Mesenchymal stem cell (in vitro differentiated cells and primary cell): ENCODE data around the gene TLE5.

Experiments
- DNase-seq: peaks from one replicate; pipeline ENCODE4 v3.0.0-alpha.2; 2013
- H2AFZ ChIP-seq: one replicate; pipeline ENCODE4 v1.6.1; 2013; ENCODE audit warnings: low read depth, mild to moderate bottlenecking, control low read depth, inconsistent platforms, low read length, moderate library complexity
- H2AK5ac ChIP-seq: 2 replicates; pipeline ENCODE4 v1.6.1; 2013; ENCODE audit warnings: low read length, moderate library complexity, mild to moderate bottlenecking, inconsistent platforms; ENCODE audit not compliant: severe bottlenecking
- H2BK120ac ChIP-seq: one replicate; pipeline ENCODE4 v1.6.1; 2013; ENCODE audit warnings: low read depth, mild to moderate bottlenecking, inconsistent platforms, low read length, moderate library complexity
- H2BK12ac ChIP-seq, 2 experiments: one replicate each; pipeline ENCODE4 v1.6.1; 2013; ENCODE audit warnings: inconsistent platforms in 2 of 2, low read length in 2 of 2, mild to moderate bottlenecking in 2 of 2, moderate library complexity in 2 of 2, control low read depth in 1 of 2
- H2BK15ac ChIP-seq: one replicate; pipeline ENCODE4 v1.6.1; 2013; ENCODE audit warnings: mild to moderate bottlenecking, low read depth, inconsistent platforms; ENCODE audit not compliant: poor library complexity, severe bottlenecking
- H2BK5ac ChIP-seq: 2 replicates; pipeline ENCODE4 v1.6.1; 2013; ENCODE audit warnings: low read depth, mild to moderate bottlenecking, low read length, control low read depth, inconsistent platforms; ENCODE audit not compliant: poor library complexity, severe bottlenecking
- H3K14ac ChIP-seq, 2 experiments: one replicate each; pipeline ENCODE4 v1.6.1; 2013; ENCODE audit warnings: inconsistent platforms in 2 of 2, low read length in 2 of 2, control low read depth in 1 of 2, mild to moderate bottlenecking in 1 of 2, moderate library complexity in 1 of 2
- H3K18ac ChIP-seq, 2 experiments: one replicate each; pipeline ENCODE4 v1.6.1; 2013; ENCODE audit warnings: inconsistent platforms in 2 of 2, low read length in 2 of 2, control low read depth in 1 of 2, low read depth in 1 of 2, mild to moderate bottlenecking in 1 of 2
- H3K23ac ChIP-seq, 2 experiments: one replicate each; pipeline ENCODE4 v1.6.1; 2013; ENCODE audit warnings: inconsistent platforms in 2 of 2, low read length in 2 of 2, mild to moderate bottlenecking in 2 of 2, moderate library complexity in 2 of 2, control low read depth in 1 of 2
- H3K27ac ChIP-seq: 2 replicates; pipeline ENCODE4 v1.5.1; 2013; ENCODE audit warnings: mild to moderate bottlenecking, moderate library complexity, low read length, control low read depth, inconsistent platforms; ENCODE audit not compliant: poor library complexity, severe bottlenecking
- H3K27me3 ChIP-seq, 2 experiments: 2 replicates each; pipeline versions ENCODE4 v1.6.1 to v1.7.0; 2013; ENCODE audit warnings: low read length in 2 of 2, mild to moderate bottlenecking in 2 of 2, moderate library complexity in 2 of 2, control low read depth in 1 of 2, inconsistent platforms in 1 of 2; ENCODE audit not compliant: control insufficient read depth in 1 of 2, insufficient read depth in 1 of 2
- H3K36me3 ChIP-seq, 2 experiments: 2 replicates each; pipeline versions ENCODE4 v1.6.1 to v1.7.0; 2013; ENCODE audit warnings: low read length in 2 of 2, control low read depth in 1 of 2, inconsistent platforms in 1 of 2, low read depth in 1 of 2, mild to moderate bottlenecking in 1 of 2; ENCODE audit not compliant: insufficient read depth in 2 of 2, control insufficient read depth in 1 of 2
- H3K4ac ChIP-seq, 2 experiments: one replicate each; pipeline ENCODE4 v1.6.1; 2013; ENCODE audit warnings: inconsistent platforms in 2 of 2, low read length in 2 of 2, mild to moderate bottlenecking in 2 of 2, moderate library complexity in 2 of 2, control low read depth in 1 of 2, low read depth in 1 of 2
- H3K4me1 ChIP-seq: 2 replicates; pipeline ENCODE4 v1.6.1; 2013; ENCODE audit warnings: low read depth, low read length, control low read depth; ENCODE audit not compliant: control insufficient read depth, insufficient read depth
- H3K4me2 ChIP-seq: 2 replicates; pipeline ENCODE4 v1.6.1; 2013; ENCODE audit warnings: low read length, mild to moderate bottlenecking, inconsistent platforms; ENCODE audit not compliant: poor library complexity, severe bottlenecking
- H3K4me3 ChIP-seq, 2 experiments: 2 replicates each; pipeline versions ENCODE4 v1.5.1 to v1.7.0; 2013; ENCODE audit warnings: low read length in 2 of 2, mild to moderate bottlenecking in 2 of 2, control low read depth in 1 of 2, low read depth in 1 of 2; ENCODE audit not compliant: insufficient read depth in 1 of 2
- H3K79me1 ChIP-seq: replicated peaks from 2 replicates; pipeline ENCODE4 v1.6.1; 2013; ENCODE audit warnings: mild to moderate bottlenecking, control low read depth, low read length, inconsistent platforms; ENCODE audit not compliant: poor library complexity, severe bottlenecking
- H3K9ac ChIP-seq: 2 replicates; pipeline ENCODE4 v1.7.0; 2013; ENCODE audit warnings: mild to moderate bottlenecking, low read length, moderate library complexity
- H3K9me3 ChIP-seq: 2 replicates; pipeline ENCODE4 v1.7.0; 2013; ENCODE audit warnings: mild to moderate bottlenecking, low read length; ENCODE audit not compliant: control insufficient read depth
- H4K8ac ChIP-seq: one replicate; pipeline ENCODE4 v1.6.1; 2013; ENCODE audit warnings: inconsistent platforms, mild to moderate bottlenecking, low read length, moderate library complexity
- H4K91ac ChIP-seq: one replicate; pipeline ENCODE4 v1.6.1; 2013; ENCODE audit warnings: mild to moderate bottlenecking, low read length, inconsistent platforms
- WGBS: methylation state at CpG from one replicate; pipeline ENCODE4 v1.1.7; 2013; ENCODE audit warnings: mixed read lengths; 5-methylcytosine and 5-hydroxymethylcytosine counted together

The TLE5 gene

DNA sequence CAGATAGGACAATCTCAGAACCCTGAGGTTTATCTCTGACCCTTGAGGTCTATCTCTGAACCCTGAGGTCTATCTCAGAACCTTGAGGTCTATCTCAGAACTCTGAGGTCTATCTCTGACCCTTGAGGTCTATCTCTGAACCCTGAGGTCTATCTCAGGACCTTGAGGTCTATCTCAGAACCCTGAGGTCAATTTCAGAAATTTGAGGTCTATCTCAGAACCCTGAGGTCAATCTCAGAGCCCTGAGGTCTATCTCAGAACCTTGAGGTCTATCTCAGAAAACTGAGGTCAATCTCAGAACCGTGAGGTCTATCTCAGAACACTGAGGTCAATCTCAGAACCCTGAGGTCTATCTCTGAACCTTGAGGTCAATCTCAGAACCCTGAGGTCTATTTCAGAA, 35.5 kb downstream of the TLE5 start:
- no peak overlapping the region for H3K4ac ChIP-seq
- no peak overlapping the region for H3K9ac ChIP-seq
- no peak overlapping the region for H3K4me2 ChIP-seq
- WGBS, result 93% methylated on average over 1 of the region's 1 CpG
- H2AK5ac ChIP-seq, result no peak overlapping the region
- no peaks in the 10 kb centered on the region for H3K36me3 ChIP-seq
- H2AFZ ChIP-seq, result no peak overlapping the region
- H3K9me3 ChIP-seq, result no peaks in the 10 kb centered on the region
- no peak overlapping the region for H2BK5ac ChIP-seq
- H3K27me3 ChIP-seq, result peaks cover 53 to 84% of the 10 kb centered on the region in 2 experiments
- H3K18ac ChIP-seq, result no peak overlapping the region
- no peak overlapping the region for H4K8ac ChIP-seq
- DNase-seq, result no peak
- no peak overlapping the region for H3K4me3 ChIP-seq
- H2BK15ac ChIP-seq, result no peak overlapping the region
- H3K27ac ChIP-seq, result no peak overlapping the region
- H2BK12ac ChIP-seq, result no peak overlapping the region
- H4K91ac ChIP-seq, result no peak overlapping the region
- H3K4me1 ChIP-seq, result peaks cover 14% of the 10 kb centered on the region
- H3K14ac ChIP-seq, result no peak overlapping the region
- no peaks in the 10 kb centered on the region for H3K79me1 ChIP-seq
- no peak overlapping the region for H3K23ac ChIP-seq
- no peak overlapping the region for H2BK120ac ChIP-seq

DNA sequence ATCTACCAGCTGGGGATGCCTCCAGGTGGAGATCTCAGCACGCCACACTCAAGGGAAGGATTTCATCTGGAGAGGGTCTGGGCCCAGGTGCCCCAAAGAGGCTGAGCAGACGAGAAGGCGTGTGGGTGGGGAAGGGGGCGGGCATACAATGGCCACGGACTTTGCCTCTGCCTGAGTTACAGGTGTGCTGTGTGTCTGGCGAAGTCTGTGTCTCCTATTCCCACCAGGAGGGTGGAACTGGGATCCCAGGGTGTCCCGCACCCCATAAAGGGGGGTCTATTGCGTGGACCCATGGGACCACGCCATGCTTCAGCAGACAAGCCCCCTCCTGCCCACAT, 36.8 kb downstream of the TLE5 start:
- no peak overlapping the region for H3K4ac ChIP-seq
- no peak overlapping the region for H2AK5ac ChIP-seq
- H2BK15ac ChIP-seq, result no peak overlapping the region
- no peak overlapping the region for H2BK5ac ChIP-seq
- no peak overlapping the region for H3K27ac ChIP-seq
- H3K27me3 ChIP-seq, result peaks cover 42 to 71% of the 10 kb centered on the region in 2 experiments
- H3K4me1 ChIP-seq, result peaks cover 14% of the 10 kb centered on the region
- no peak for DNase-seq
- H2AFZ ChIP-seq, result no peak overlapping the region
- H3K79me1 ChIP-seq, result no peaks in the 10 kb centered on the region
- H2BK12ac ChIP-seq, result no peak overlapping the region
- no peak overlapping the region for H4K91ac ChIP-seq
- H3K4me2 ChIP-seq, result no peak overlapping the region
- no peaks in the 10 kb centered on the region for H3K9me3 ChIP-seq
- WGBS, result 65% methylated on average over 9 of the region's 9 CpGs
- no peak overlapping the region for H3K14ac ChIP-seq
- H3K36me3 ChIP-seq, result no peaks in the 10 kb centered on the region
- H3K9ac ChIP-seq, result no peak overlapping the region
- no peak overlapping the region for H3K4me3 ChIP-seq
- H3K23ac ChIP-seq, result no peak overlapping the region
- H2BK120ac ChIP-seq, result no peak overlapping the region
- no peak overlapping the region for H3K18ac ChIP-seq
- no peak overlapping the region for H4K8ac ChIP-seq

- H3K4me3 ChIP-seq, result no peak overlapping the region
- WGBS, result 10% methylated on average over 25 of the region's 30 CpGs
- peaks cover 14% of the 10 kb centered on the region for H3K4me1 ChIP-seq
- H3K18ac ChIP-seq, result no peak overlapping the region
- no peak overlapping the region for H2AFZ ChIP-seq
- no peak overlapping the region for H2AK5ac ChIP-seq
- H4K91ac ChIP-seq, result no peak overlapping the region
- no peak overlapping the region for H3K14ac ChIP-seq
- H3K9ac ChIP-seq, result no peak overlapping the region
- no peak overlapping the region for H4K8ac ChIP-seq
- H3K4ac ChIP-seq, result no peak overlapping the region
- no peak overlapping the region for H2BK12ac ChIP-seq
- peak; percentile 18 for DNase-seq
- no peak overlapping the region for H2BK5ac ChIP-seq
- no peaks in the 10 kb centered on the region for H3K9me3 ChIP-seq
- no peaks in the 10 kb centered on the region for H3K79me1 ChIP-seq
- no peak overlapping the region for H2BK120ac ChIP-seq
- peaks cover 37 to 66% of the 10 kb centered on the region in 2 experiments for H3K27me3 ChIP-seq
- no peak overlapping the region for H3K27ac ChIP-seq
- no peak overlapping the region for H3K4me2 ChIP-seq
- H2BK15ac ChIP-seq, result no peak overlapping the region
- no peaks in the 10 kb centered on the region for H3K36me3 ChIP-seq
- H3K23ac ChIP-seq, result no peak overlapping the region
These were observed 37.3 kb downstream of the TLE5 start for GRCh38 chr19:3024870-3025548.

DNA sequence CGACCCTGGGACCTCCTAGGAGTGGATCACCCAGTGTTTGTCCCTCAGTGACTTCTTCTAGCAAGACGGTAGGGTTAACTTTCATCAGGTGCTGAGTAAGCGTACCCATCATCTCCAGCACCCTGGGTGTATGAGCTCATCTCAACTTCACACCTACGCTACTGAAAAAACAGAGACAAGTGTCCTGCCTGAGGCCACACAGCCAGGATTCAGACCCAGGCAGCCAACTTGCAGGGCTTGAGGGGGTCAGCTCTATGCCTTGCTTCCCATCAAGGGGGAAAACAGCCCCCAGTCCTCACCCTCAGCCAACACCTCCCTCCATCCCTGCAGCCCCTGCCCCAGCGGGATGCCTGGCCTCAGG, 37.8 kb downstream of the TLE5 start:
- Histone ChIP-seq H2BK15ac (no peak overlapping the region), H4K91ac (no peak overlapping the region), H3K79me1 (no peaks in the 10 kb centered on the region), H3K14ac (no peak overlapping the region), H3K4me3 (no peak overlapping the region), H2BK12ac (no peak overlapping the region), H3K9me3 (no peaks in the 10 kb centered on the region), H3K27me3 (peaks cover 31 to 61% of the 10 kb centered on the region in 2 experiments), H2AK5ac (no peak overlapping the region), H3K4me1 (peaks cover 13% of the 10 kb centered on the region), H3K4me2 (no peak overlapping the region), H2AFZ (no peak overlapping the region), H3K9ac (no peak overlapping the region), H2BK5ac (no peak overlapping the region), H3K23ac (no peak overlapping the region), H3K18ac (no peak overlapping the region), H3K27ac (no peak overlapping the region), H4K8ac (no peak overlapping the region), H3K36me3 (no peaks in the 10 kb centered on the region), H2BK120ac (no peak overlapping the region), H3K4ac (no peak overlapping the region)
- WGBS, result 37% methylated on average over 5 of the region's 5 CpGs
- no peak for DNase-seq
